ENCODE measurements around the gene LEPROT.
"Not testable (repeated sequence)": the region's sequence is repeated elsewhere in the genome, so short reads cannot be mapped to it uniquely, and the experiment has no call there.

The LEPROT gene, protein sequence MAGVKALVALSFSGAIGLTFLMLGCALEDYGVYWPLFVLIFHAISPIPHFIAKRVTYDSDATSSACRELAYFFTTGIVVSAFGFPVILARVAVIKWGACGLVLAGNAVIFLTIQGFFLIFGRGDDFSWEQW

DNA sequence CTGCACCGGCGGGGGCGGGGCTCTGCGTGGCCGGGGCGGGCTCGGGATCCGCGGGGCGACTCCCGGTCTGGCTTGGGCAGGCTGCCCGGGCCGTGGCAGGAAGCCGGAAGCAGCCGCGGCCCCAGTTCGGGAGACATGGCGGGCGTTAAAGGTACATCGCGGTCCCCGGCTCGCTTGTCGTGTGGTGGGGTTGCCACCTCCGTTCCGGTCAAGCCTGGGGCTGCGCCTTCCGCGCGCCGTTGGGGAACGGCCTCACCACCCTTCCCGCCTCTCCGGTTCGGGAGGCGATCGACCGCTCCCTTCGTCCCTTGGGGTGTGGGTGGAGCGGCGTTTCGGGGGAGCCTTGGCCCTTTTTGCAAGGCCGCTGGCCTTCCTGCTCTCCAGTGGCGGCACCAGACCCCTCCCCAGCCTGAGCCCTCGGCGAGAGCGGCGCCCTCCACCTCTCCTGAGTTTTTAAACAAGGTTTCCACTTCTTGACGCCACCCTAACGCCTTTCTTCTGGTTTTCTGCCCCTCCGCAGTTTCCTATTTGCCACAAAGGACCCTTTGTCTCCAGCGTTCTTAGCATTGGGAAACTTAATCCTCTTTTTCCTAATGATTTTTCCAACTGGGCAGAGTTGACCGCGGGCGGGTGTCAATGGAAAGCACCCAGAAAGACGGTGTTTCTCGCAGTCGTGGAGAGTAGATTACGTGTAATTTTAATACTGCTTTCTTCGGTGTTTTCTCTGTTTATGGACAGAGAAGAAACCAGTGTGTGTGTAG, at the start of gene LEPROT, which contains the start of gene LEPR:
TSS of gene LEPROT (plus strand) at position 79 of the 761 bp plus-strand sequence. CDS start at position 136, 57 bp downstream.
TSS of gene LEPR (plus strand) at position 79 of the 761 bp plus-strand sequence. CDS start 144,898 bp downstream, outside the sequence.
- DNase-seq (ENCODE audit: low read depth in 1 of 2, low spot score in 1 of 2) = peak in 1 of 2 donors; percentile 7

DNA sequence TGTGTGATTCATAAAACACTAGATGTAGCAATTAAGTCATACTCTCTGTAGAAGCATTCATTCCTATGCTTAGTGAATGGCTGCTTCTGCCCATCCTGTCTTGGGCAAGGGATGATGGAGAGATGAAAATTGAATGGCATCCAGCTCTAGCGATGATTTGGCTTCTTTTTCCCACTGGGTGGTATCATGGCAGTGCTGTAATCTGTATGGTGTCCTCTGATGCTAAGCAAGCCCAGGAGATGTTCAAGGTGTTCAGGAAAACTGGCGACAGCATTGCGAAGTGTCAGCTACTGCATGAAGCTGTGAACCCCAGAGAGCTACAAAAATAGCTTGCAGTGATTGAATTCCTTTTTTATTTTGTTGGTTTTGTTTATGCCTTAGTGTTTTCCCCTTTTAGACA, 48.9 kb upstream of the LEPROT start:
- DNase-seq (ENCODE audit: low read depth in 1 of 2, low spot score in 1 of 2) = no peak

DNA sequence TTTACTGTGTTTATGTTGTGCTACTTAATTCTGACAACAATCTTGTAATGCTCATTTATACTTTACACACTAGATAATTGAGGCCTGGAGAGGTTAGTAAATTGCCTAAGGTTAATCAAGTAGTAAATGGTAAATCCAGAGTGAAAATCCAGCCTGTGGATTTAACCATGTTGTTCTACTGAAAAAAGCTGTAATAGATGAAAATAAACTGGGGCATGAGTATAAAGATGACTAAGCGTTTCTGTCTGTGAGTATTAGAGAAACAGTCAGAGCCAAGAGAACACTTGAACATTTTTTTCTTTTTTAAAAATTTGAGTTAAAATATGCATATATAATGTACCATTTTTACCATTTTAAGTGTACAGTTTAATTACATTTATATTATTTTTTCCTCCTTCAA, 47.9 kb upstream of the LEPROT start:
- DNase-seq (ENCODE audit: low read depth in 1 of 2, low spot score in 1 of 2) = no peak

DNA sequence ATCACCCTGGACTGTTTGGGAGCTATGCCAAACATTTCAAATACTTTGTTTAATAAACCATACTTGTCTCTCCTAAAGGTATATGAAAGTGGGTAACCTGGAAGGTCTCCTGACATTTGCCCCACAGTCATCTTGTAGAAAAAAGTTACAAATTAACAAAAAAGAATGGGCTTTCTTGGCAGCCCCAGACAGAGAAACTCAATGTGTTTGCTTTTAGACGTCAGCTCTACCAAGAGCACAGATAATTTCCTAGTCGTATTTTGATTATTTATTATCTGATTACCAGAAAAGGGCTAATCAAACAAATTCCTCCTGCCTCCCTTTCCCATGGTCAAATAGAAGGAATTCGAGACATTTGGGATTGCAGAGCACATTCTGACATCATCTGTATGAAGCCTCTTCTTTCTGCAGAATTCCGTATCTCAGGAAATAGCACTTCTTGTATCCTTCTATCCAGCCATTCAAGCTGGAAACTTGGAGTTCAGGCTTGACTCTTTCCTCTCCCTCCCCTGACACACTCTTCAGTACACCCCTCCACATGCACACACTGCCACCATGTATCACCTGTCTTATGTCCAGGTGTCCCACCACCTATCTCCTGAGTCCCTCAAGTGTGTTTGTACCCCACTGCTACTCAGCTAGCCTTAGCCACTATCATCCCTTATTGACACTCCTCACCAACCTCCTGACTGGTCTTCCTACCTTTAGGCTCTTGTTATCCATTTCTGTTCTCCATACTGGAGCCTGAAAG, 42.8 kb upstream of the LEPROT start:
- no peak for DNase-seq (ENCODE audit: low read depth in 1 of 2, low spot score in 1 of 2)

DNA sequence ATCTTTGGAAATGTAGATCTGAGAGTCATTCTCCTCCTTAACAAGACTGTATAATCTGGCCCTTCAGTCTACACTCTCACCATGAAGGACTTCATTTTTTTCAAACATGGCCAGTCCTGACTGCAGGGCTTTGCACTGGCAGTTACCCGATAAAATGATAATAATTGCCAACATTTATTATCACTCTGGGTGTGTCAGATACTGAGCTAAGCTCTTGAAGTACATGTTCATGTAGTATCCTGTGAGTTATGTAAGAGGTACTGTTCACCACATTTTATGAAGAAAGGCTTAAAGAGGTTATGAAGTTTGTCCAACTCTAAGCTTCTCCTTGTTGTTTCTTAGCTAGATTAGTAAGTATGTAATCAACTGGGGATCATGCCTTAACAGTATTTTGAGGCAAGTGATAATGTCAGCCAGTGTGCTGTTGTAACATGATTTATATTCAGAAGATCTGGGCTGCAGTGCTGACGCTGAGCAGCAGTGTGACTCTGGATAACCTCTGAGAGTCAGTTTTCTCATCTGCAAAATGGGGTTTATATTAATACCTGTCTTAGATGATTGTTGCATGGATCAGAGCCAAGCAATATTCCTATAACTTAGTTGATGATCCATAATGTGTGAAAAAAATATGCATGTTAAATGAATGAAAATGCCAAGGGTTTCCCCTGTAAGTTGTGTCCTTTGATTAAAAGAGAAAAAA, 42.1 kb upstream of the LEPROT start:
- no peak for DNase-seq (ENCODE audit: low read depth in 1 of 2, low spot score in 1 of 2)

DNA sequence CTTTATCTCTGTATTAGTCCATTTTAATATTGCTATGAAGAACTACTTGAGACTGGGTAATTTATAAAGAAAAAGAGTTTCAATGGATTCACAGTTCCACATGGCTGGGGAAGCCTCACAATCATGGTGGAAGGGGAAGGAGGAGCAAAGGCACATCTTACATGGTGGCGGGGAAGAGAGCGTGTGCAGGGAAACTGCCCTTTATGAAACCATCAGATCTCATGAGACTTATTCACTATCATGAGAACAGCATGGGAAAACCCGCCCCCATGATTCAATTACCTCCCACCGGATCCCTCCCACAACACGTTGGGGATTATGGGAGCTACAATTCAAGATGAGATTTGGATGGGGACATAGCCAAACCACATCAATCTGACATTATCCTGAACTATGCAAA, 36.0 kb upstream of the LEPROT start:
- DNase-seq (ENCODE audit: low read depth in 1 of 2, low spot score in 1 of 2) = not testable (repeated sequence)

- no peak for DNase-seq (ENCODE audit: low read depth in 1 of 2, low spot score in 1 of 2)
These were observed 34.0 kb upstream of the LEPROT start for GRCh38 chr1:65386439-65386838.

DNA sequence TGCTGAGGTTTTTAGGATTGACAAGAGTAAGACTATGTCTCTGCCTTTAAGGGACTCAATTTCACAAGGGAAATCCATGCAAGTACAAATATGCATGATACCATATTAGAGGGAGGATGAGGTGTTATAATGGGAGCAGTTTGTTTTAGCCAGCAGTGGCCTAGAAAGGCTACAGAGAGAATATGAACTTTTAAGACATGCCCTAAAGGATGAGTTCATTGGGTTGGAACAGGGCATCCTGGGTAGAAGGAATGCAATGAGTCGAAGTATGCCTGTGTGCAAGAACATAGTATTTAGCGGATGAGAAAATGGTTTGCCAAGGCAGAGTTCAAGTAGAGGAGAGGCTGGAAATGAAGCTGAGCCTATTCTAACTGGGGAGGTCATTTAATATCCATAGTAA, 32.6 kb upstream of the LEPROT start:
- DNase-seq (ENCODE audit: low read depth in 1 of 2, low spot score in 1 of 2) = no peak

GRCh38 chr1:65388908-65389695, 31.4 kb upstream of the LEPROT start:
- no peak for DNase-seq (ENCODE audit: low read depth in 1 of 2, low spot score in 1 of 2)

DNA sequence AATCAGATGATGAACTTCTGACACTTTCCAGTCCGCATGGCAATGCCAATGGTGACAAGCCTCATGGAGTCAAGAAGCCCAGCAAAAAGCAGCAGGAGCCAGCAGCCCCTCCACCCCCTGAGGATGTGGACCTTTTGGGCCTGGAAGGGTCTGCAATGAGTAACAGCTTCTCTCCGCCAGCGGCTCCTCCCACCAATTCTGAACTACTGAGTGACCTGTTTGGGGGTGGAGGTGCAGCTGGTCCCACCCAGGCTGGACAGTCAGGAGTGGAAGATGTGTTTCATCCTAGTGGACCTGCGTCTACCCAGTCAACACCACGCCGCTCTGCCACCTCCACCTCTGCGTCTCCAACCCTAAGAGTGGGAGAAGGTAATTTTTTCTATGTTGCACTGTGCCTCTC, 28.0 kb upstream of the LEPROT start:
- no peak for DNase-seq (ENCODE audit: low read depth in 1 of 2, low spot score in 1 of 2)

GRCh38 chr1:65393347-65393746, 27.1 kb upstream of the LEPROT start:
- DNase-seq (ENCODE audit: low read depth in 1 of 2, low spot score in 1 of 2) = peak in 1 of 2 donors; percentile 4

- no peak for DNase-seq (ENCODE audit: low read depth in 1 of 2, low spot score in 1 of 2)
These were observed 26.5 kb upstream of the LEPROT start for GRCh38 chr1:65393928-65394327.

- no peak for DNase-seq (ENCODE audit: low read depth in 1 of 2, low spot score in 1 of 2)
These were observed 24.4 kb upstream of the LEPROT start for GRCh38 chr1:65395887-65396612.

DNA sequence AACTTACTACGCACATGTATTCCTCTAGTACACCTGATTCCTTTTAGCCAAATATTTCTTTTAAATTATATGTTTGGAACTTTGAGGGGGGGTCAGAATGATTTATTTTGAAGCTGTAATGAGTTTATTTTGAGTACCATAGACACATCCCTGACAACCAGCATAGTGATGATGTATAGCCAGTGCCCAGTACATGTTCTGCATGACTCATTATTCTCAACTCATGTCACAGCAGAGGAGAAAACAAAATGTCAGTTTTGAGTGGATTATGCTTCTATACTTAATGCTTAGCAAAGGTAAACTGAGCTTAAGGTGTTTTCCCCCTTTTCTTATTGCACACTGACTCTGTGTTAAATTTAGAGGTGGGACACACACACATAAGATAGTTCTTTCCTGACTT, 22.4 kb upstream of the LEPROT start:
- no peak for DNase-seq (ENCODE audit: low read depth in 1 of 2, low spot score in 1 of 2)

GRCh38 chr1:65399003-65399402, 21.5 kb upstream of the LEPROT start:
- no peak for DNase-seq (ENCODE audit: low read depth in 1 of 2, low spot score in 1 of 2)

DNA sequence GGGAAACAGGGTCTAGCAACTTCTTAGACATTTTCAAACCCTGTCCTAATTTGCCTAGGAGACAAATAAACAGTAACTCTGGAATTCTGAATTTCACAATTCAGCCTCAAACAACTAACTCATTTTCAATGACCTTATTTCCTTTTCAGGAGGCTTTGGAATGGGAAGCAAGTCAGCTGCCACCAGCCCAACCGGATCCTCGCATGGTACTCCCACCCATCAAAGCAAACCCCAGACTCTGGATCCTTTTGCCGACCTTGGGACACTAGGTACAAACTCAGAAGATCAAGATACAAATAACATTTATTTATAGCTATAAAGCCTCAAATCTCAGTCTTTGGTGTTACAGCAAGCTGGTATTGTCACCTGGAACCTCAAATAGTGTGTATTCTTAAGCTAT, 18.9 kb upstream of the LEPROT start:
- DNase-seq (ENCODE audit: low read depth in 1 of 2, low spot score in 1 of 2) = no peak

GRCh38 chr1:65404941-65405340, 15.5 kb upstream of the LEPROT start:
- no peak for DNase-seq (ENCODE audit: low read depth in 1 of 2, low spot score in 1 of 2)

DNA sequence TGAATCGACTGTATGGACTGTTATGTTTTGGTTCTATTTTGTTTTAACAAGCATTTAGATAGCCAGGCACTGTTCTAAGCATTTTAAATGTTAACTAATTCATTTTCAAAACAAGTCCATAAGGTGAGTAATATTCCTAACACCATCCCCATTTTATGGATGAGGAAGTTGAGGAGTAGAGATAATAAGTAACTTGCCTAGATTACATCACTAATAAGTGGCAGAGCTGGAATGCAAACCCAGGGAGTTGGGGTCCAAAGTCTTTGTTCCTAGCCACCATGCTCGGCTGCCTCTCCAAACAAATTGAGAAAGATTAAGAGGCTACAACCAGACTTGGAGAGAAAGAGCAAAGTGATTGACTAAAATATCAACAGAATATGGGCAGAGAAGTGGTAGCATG, 12.6 kb upstream of the LEPROT start:
- no peak for DNase-seq (ENCODE audit: low read depth in 1 of 2, low spot score in 1 of 2)

DNA sequence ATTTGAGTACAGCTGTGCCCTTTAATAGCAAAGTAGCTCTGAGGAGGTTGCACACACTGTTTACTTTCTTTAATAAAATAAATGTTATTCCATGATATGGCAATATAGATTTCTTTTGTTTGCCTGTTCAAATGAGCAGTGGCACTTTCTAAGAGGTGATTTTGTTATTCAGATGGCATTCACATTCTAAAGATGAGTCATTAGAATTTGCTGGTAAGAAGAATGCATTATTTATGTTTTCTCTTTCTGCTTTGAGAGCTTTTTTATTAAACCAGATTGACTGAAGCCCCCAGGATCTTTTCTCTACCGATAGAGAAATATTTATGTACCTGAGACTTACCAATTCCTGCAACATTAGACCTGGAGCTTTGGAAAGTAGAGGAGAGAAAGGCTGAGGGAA, 11.2 kb upstream of the LEPROT start:
- no peak for DNase-seq (ENCODE audit: low read depth in 1 of 2, low spot score in 1 of 2)

DNA sequence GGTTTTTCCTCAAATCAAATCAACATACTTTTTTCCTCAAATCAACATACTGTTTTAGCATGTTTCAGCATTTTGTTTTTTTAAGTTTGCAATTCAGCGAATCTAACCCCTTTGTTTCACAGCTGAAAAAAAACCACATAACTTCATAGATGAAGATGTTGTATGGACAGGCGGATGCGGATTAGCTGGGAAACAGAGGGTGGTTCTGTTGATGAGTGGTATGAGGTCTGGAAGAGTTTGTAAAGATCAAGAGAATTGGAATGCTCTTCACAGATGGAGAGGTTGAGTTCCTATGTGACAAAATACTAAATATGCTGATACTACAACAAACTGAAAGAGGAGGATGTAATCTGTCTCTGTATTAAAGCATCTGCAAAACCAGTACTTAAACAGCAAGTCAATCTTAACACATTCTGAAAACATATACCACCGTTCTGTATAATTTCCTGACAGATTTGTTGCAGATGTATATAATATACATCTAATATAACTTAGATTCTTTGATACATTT, 10.6 kb upstream of the LEPROT start:
- DNase-seq (ENCODE audit: low read depth in 1 of 2, low spot score in 1 of 2) = no peak

All from activated T-helper 1 cell treated with anti-CD3 and anti-CD28 coated beads, Interleukin-2, amount 50 U/mL, for 16 hours (primary cell).